ENCODE results near the gene TUBE1.

DNA sequence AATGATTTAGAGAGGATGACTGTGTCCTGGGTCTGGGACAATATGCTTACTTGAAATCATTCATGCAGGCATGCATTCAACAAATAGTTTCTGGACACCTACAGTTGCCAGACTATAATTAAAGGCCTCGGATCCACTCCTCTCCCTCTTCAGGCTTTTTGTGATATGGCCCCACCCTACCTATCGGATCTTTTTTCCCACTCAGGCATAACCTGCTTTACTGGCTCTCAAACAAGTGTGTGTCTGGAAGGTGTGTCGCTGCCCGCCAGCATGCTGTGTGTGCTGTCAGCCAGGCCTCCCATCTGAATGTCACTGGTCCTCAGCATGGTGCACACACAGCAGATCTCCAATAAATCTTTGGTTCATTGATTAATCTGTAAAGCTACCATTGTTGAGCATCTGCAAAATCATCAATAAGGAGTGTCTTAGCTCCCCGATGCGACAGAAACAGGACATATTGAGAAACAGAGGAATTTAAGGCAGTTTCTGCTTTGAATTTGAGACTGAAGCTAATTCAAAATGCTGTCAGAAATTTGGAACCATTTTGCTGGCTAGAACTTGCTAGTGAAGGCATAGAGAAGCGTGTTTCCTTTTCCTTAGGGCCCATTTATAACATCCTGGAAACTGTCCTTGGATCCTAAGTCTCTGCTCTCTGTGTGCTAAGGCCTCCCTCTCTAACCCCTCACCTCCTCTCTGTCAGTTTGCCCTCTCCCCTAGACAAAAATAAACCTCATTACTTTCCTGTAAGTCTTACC lies 56.9 kb downstream of the TUBE1 start:
- TF ChIP-seq CTCF (IDR thresholded peaks at IDR 0.05 in 8 of 11, conservative IDR thresholded peaks at IDR 0.05 in 3 of 11) (no peak), POLR2AphosphoS5 (IDR thresholded peaks at IDR 0.05) (no peak), POLR2A (IDR thresholded peaks at IDR 0.05) (no peak)
